Kidney epithelial cell (primary cell): Measurements from ENCODE around the gene EVL. TPM values are rescaled to one million over a fixed set of nuclear protein-coding genes. Genes with fewer than 3 reads are reported as not detected.

Experiments used
- DNase-seq: peaks from one replicate; pipeline ENCODE4 v3.0.0-alpha.2; 2010; ENCODE audit warnings: low read depth
- H3K27me3 ChIP-seq: 2 replicates; pipeline ENCODE4 v1.6.0; 2011; ENCODE audit warnings: low read length; ENCODE audit not compliant: control insufficient read depth, insufficient read depth
- H3K36me3 ChIP-seq: 2 replicates; pipeline ENCODE4 v1.5.1; 2011; ENCODE audit warnings: low read length; ENCODE audit not compliant: control insufficient read depth, insufficient read depth
- H3K4me3 ChIP-seq: 2 replicates; pipeline ENCODE4 v1.5.1; 2011; ENCODE audit warnings: low read depth, mild to moderate bottlenecking, control low read depth, low read length
- CTCF ChIP-seq: IDR thresholded peaks from 2 replicates; pipeline ENCODE4 v1.5.1; 2011; ENCODE audit warnings: mild to moderate bottlenecking, moderate library complexity, low read length, control low read depth, inconsistent platforms; ENCODE audit not compliant: insufficient read depth, poor library complexity, severe bottlenecking
- total RNA-seq: library from RNA; depleted of rRNA; stranded (reverse); fragments of >200 nt; gene quantifications from 2 replicates; pipeline ENCODE4 v1.2.3, GENCODE V29; 2015

EVL gene
- total RNA-seq, 1 donor from 2014 or later: 42.4 TPM

DNA sequence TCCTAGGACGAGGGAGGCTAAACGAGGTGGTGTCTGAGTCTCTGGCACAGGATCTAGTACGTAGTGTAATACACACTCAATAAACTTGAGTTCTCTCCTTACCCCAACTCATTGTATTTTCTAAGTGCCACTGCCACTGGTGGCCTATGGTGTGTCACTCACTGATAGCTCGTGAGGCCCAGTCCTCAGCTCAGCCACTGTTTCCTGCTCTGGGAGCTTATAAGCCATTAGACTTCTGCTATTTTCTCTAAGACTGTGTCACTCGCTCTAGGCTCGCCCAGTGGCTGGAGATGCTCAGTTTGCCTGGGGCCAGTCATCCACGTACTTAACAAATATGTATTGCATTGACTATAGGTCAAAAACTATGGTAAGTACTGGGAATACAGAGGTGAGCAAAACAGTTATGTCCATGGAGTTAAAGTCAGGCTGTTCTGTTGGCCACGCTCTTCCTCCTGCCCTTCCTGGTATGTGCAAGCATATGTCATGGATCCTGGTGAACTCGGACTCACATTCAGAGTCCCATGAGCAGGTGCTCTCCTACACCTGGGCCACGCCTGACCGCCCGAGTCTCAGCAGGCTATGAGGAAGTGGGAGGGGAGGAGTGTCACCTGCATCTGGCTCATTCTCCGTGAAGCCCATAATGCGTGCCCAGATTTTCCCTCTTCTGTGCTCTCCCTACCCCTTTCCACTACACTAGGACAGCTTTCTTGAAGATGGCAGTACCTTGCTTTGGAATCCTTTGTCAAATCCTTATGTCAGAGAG lies 52.6 kb downstream of the EVL start:
- H3K27me3 ChIP-seq: no peaks in the 10 kb centered on the region
- no peak for TF ChIP-seq CTCF
- no peaks in the 10 kb centered on the region for H3K36me3 ChIP-seq
- H3K4me3 ChIP-seq: no peak overlapping the region
- DNase-seq: no peak

GRCh38 chr14:100118396-100119011 lies 53.3 kb downstream of the EVL start:
- no peaks in the 10 kb centered on the region for H3K36me3 ChIP-seq
- H3K27me3 ChIP-seq: no peaks in the 10 kb centered on the region
- no peak overlapping the region for H3K4me3 ChIP-seq
- DNase-seq: no peak
- TF ChIP-seq CTCF: no peak

GRCh38 chr14:100119251-100119650 lies 54.0 kb downstream of the EVL start:
- TF ChIP-seq CTCF: no peak
- Histone ChIP-seq H3K27me3 (no peaks in the 10 kb centered on the region), H3K36me3 (no peaks in the 10 kb centered on the region), H3K4me3 (no peak overlapping the region)
- DNase-seq: no peak

DNA sequence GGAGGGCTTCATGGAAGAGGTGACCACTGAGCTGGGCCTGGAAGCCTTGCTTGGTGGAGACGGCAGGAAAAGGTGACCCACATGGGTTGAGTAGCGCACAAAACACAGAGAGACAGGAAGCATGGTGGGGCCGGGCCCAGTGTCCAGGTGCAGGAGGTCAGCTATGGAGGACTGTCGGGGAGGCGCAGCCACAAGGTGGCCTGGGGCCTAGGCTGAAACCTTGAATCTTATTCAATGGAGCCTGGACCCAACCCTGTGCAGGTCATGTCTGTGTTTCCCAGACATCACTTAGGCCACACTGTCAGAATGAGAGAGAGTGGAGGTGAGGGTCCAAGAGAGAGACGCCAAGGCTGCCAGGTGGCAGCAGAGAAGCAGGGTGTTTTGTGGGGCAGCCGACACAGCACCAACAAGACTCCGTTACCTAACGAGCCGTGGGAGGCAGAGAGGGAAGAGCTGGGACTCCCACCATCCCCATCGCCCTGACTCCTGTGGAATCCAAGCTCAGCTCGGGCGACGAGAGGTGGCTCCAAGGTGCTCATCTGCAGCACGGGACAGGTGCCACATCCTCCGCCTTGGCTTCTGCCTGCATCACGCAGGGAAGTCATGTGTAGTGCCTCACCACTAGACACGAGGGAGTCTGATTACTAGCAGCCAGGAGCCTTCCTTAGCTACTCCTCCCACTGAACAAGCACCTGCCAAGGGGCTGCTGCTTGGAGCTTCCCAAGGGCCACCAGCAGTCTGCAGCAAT lies 55.5 kb downstream of the EVL start:
- Histone ChIP-seq H3K36me3 (no peaks in the 10 kb centered on the region), H3K27me3 (no peaks in the 10 kb centered on the region), H3K4me3 (no peak overlapping the region)
- DNase-seq: no peak
- no peak for TF ChIP-seq CTCF

GRCh38 chr14:100121643-100122480 lies 56.6 kb downstream of the EVL start:
- Histone ChIP-seq H3K4me3 (no peak overlapping the region), H3K36me3 (peaks cover 1% of the 10 kb centered on the region)
- TF ChIP-seq CTCF: no peak

More at GRCh38 chr14:100121643-100122480, 56.6 kb downstream of the EVL start:
- H3K27me3 ChIP-seq: no peaks in the 10 kb centered on the region
- DNase-seq: no peak
